GM21367 (cell line): ENCODE data around the gene ATP6V1E1.
"Not testable (repeated sequence)": the region's sequence is repeated elsewhere in the genome, so short reads cannot be mapped to it uniquely, and the experiment has no call there.

ENCODE experiments used
- ATAC-seq: cut with Tn5 transposase; IDR thresholded peaks from one replicate; pipeline ENCODE4 v1.9.1; 2021; ENCODE audit not compliant: unreplicated experiment

ATP6V1E1 gene

DNA sequence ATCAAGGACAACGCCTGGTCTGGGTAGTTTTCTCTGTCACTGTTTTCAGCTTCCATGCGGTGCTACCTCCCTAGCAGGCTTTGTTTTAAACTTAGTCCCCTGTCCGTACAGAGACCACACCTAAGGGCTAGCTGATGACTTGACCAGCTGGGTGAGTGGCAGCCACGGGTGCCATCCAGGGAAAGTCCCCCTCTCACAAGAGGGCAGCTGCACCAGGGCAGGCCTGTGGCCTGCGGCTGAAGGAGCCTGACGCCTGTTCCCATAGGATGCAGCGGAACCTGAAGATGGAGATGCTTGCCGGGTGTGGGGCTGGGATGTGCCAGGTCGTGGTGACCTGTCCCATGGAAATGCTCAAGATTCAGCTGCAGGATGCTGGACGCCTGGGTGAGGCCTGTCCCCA, 45.4 kb downstream of the ATP6V1E1 start:
- ATAC-seq, result no peak

GRCh38 chr22:17581631-17582030, 46.9 kb downstream of the ATP6V1E1 start:
- ATAC-seq, result no peak

- ATAC-seq, result no peak
Observed at GRCh38 chr22:17581056-17581455, 47.5 kb downstream of the ATP6V1E1 start.

GRCh38 chr22:17580441-17581031, 48.0 kb downstream of the ATP6V1E1 start:
- ATAC-seq, result no peak

- ATAC-seq, result no peak
Observed at GRCh38 chr22:17579535-17579981, 49.0 kb downstream of the ATP6V1E1 start.

GRCh38 chr22:17578136-17578754, 50.3 kb downstream of the ATP6V1E1 start:
- ATAC-seq, result no peak

DNA sequence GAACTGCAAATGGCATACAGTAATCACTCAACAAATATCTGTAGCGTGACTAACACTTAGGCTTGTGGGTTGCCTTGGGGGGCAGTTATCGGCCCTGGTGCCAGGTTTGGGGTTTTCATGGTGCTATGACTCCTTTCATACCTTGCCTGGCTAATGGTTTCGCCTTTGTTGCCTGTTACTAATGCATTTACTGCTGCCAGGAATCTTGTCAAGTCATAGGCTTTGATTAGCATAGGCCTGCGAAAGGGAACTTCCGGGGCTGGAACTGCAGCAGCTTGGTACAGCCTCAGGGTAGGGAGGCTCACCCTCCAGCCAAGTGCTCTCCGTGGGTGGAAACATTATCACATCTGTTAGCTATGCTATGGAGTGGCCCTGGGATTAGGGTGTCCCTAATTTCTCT, 52.1 kb downstream of the ATP6V1E1 start:
- no peak for ATAC-seq

- ATAC-seq, result no peak
Observed at GRCh38 chr22:17575681-17576080, 52.9 kb downstream of the ATP6V1E1 start.

DNA sequence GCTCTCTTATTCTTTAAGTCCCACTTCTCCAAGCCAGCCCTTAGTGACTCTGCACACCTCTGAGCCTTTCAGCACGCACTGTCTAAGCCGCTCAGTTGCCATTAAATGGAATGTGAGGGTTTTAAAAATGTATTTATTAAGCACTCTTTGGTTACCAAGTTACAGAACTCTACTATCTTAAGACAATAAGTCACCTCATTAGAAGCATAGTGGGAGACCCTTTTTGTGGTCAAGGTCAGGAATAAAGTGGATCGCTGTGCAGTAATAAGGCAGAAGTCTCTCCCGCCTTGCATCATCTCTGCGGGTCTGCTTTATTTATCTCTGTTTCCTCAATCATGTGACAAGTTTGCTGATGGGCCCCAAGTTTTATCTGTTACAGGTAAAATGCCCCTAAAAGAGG, 53.4 kb downstream of the ATP6V1E1 start:
- ATAC-seq, result no peak

GRCh38 chr22:17570851-17571631, 57.5 kb downstream of the ATP6V1E1 start:
- ATAC-seq, result no peak

DNA sequence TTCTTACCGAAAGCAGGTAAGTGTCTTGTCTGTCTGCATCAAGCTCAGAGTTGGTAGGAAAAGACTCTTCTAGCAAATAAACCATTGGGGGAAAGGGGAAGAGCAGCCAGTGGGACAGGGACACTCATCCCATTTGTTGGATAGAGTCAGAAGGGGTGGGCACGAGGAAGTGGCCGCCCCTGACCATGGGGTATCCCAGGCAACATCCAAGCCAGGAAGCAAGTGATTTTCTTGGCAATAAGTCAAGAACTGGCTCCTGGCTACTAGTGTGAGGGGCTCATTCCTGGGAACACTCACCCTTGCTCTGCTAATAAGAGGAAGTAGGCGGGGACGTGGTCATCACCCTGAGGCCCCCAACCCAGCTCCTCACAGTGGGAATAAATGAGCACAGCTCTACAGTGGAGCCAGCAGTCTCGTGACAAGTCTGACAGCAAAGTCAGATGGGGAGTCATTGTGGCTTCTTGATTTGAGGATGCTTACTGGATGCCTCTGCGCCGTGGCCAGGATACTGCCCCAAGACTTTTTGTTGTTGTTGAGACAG, 58.5 kb downstream of the ATP6V1E1 start:
- ATAC-seq, result no peak

- no peak for ATAC-seq
Observed at GRCh38 chr22:17566776-17567175, 61.8 kb downstream of the ATP6V1E1 start.

- not testable (repeated sequence) for ATAC-seq
Observed at GRCh38 chr22:17566016-17566687, 62.4 kb downstream of the ATP6V1E1 start.

- no peak for ATAC-seq
Observed at GRCh38 chr22:17563936-17564391, 64.6 kb downstream of the ATP6V1E1 start.

- ATAC-seq, result no peak
Observed at GRCh38 chr22:17562906-17563870, 65.4 kb downstream of the ATP6V1E1 start, which contains the start of gene SLC25A18. SLC25A18 (plus strand) TSS chr22:17563498; CDS start chr22:17579945, 16,447 bp downstream.

DNA sequence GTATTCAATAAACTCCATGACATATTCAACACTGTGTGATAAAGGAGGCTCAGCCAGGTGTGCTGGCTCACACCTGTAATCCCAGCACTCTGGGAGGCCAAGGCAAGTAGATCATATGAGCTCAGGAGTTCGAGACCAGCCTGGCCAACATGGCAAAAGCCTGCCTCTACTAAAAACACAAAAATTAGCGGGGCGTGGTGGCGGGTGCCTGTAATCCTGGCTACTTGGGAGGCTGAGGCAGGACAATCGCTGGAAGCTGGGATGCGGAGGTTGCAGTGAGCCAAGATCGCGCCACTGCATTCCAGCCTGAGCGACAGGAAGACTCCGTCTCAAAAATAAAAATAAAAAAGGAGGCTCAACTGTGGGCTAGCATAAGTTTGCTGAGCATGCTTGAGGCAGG, 69.4 kb downstream of the ATP6V1E1 start:
- ATAC-seq, result no peak

- ATAC-seq, result no peak
Observed at GRCh38 chr22:17554814-17555213, 73.7 kb downstream of the ATP6V1E1 start.

GRCh38 chr22:17552737-17553136, 75.8 kb downstream of the ATP6V1E1 start:
- no peak for ATAC-seq

DNA sequence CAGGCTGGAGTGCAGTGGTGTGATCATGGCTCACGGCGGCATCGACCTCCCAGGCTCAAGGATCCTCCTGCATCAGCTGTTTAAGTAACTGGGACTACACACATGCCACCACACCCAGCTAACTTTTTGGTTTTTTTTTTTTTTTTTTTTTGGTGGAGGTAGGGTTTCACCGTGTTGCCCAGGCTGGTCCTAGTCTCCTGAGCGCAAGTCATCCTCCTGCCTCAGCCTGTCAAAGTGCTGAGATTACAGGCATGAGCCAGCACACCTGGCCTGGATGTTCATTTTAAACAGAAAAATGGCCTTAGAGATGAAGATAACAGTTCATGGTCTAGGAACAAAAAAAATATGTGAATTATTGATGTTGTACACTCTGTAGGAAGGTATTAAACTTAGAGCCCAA, 78.9 kb downstream of the ATP6V1E1 start:
- no peak for ATAC-seq

GRCh38 chr22:17549183-17549582, 79.4 kb downstream of the ATP6V1E1 start:
- ATAC-seq, result no peak
